ENCODE data around the gene OR4D11. TPM values are rescaled to one million over a fixed set of nuclear protein-coding genes. Genes with fewer than 3 reads are reported as not detected.

The OR4D11 gene
- total RNA-seq, 2 donors from 2014 or later: not detected

DNA sequence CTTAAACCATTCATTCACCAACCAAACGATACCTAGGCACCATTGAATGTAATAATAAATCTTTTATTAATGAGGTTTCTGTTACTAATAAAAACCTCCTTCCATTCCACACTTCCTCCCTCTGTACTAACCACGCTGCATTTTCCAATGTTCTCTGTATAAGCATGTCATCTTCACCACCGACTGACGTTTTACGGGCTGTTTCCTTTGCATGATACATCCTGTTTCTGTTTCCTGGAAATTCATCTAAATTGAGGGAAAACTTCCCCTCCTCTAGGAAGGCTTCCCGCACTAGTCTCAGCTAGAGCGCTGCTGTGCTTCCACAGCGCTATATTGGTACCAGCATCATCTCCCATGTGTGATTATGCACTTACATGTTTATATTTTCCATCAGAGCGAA is 28.2 kb upstream of the OR4D11 start:
- Histone ChIP-seq H3K9me3 (no peaks in the 10 kb centered on the region), H3K27ac (no peak overlapping the region), H3K36me3 (no peaks in the 10 kb centered on the region), H3K27me3 (replicated peaks; ENCODE audit: insufficient read depth) (no peaks in the 10 kb centered on the region), H3K4me1 (ENCODE audit: control insufficient read depth in 1 of 2, low read depth in 2 of 2) (no peaks in the 10 kb centered on the region), H3K4me3 (no peak overlapping the region)
- ATAC-seq (ENCODE audit: insufficient number of reproducible peaks, low FRiP score, low read depth): no peak
- TF ChIP-seq, protein P1, sequence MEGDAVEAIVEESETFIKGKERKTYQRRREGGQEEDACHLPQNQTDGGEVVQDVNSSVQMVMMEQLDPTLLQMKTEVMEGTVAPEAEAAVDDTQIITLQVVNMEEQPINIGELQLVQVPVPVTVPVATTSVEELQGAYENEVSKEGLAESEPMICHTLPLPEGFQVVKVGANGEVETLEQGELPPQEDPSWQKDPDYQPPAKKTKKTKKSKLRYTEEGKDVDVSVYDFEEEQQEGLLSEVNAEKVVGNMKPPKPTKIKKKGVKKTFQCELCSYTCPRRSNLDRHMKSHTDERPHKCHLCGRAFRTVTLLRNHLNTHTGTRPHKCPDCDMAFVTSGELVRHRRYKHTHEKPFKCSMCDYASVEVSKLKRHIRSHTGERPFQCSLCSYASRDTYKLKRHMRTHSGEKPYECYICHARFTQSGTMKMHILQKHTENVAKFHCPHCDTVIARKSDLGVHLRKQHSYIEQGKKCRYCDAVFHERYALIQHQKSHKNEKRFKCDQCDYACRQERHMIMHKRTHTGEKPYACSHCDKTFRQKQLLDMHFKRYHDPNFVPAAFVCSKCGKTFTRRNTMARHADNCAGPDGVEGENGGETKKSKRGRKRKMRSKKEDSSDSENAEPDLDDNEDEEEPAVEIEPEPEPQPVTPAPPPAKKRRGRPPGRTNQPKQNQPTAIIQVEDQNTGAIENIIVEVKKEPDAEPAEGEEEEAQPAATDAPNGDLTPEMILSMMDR (IDR thresholded peaks at IDR 0.05): no peak
- DNase-seq (ENCODE audit: low spot score): no peak

DNA sequence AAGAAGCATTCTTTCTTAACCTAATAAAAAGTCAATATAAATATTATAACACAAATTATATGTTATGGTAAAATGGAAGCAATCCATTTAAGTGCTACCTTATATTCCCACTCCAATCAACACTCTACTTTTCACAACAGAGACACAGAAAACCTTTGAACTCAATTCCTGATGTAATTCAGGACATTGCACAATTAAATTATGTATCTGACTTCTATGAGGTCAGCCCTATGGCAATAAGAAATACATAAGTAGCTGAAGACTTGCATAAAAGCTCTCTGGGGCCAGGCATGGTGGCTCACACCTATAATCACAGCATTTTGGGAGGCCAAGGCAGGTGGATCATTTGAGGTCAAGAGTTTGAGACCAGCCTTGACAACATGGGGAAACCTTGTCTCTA is 23.5 kb upstream of the OR4D11 start:
- Histone ChIP-seq H3K27ac (no peak overlapping the region), H3K27me3 (replicated peaks; ENCODE audit: insufficient read depth) (no peaks in the 10 kb centered on the region), H3K36me3 (no peaks in the 10 kb centered on the region), H3K4me3 (no peak overlapping the region), H3K9me3 (no peaks in the 10 kb centered on the region), H3K4me1 (ENCODE audit: control insufficient read depth in 1 of 2, low read depth in 2 of 2) (no peaks in the 10 kb centered on the region)
- ATAC-seq (ENCODE audit: insufficient number of reproducible peaks, low FRiP score, low read depth) (no peak), DNase-seq (ENCODE audit: low spot score) (no peak)
- TF ChIP-seq, protein P1 (IDR thresholded peaks at IDR 0.05): no peak

DNA sequence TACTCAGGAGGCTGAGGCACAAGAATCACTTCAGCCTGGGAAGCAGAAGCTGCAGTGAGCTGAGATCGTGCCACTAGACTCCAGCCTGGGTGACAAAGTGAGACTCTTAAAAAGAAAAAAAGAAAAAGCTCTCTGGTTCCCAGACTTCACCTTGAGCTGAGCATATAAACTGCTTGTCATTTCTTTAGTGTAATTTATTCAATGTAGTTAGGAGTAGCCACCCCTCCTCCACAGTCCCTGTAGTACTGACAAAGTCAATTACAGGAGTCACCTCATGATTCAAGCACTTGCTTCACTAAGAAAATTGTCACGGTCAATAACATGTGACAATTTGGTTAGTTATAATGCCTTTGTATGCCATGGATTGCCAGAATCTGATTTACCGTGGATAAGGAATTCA is 23.0 kb upstream of the OR4D11 start:
- H3K36me3 ChIP-seq: no peaks in the 10 kb centered on the region
- TF ChIP-seq, protein P1 (IDR thresholded peaks at IDR 0.05): no peak
- DNase-seq (ENCODE audit: low spot score) (no peak), ATAC-seq (ENCODE audit: insufficient number of reproducible peaks, low FRiP score, low read depth) (no peak)
- H3K27ac ChIP-seq: no peak overlapping the region
- H3K4me3 ChIP-seq: no peak overlapping the region
- H3K4me1 ChIP-seq (ENCODE audit: control insufficient read depth in 1 of 2, low read depth in 2 of 2): no peaks in the 10 kb centered on the region
- no peaks in the 10 kb centered on the region for H3K9me3 ChIP-seq
- no peaks in the 10 kb centered on the region for H3K27me3 ChIP-seq (replicated peaks; ENCODE audit: insufficient read depth)

DNA sequence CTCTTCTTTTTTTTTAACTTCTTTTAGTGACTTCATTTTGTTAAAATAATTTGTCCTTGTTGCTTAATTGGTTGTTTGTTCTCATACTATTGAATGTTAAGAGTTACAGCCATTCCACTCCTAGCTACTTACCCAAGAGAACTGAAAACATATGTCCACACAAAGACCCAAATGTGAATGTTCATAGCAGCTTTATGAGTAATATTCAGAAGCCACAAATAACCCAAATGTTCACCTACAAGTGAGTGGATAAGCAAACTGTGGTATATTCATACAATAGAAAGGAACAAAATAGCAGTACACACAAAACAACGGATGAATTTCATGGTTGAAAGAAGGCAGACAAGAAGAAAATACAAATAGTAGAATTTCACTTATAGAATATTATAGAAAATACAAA is 1.4 kb upstream of the OR4D11 start:
- Histone ChIP-seq H3K27ac (no peak overlapping the region), H3K36me3 (no peaks in the 10 kb centered on the region), H3K27me3 (replicated peaks; ENCODE audit: insufficient read depth) (no peaks in the 10 kb centered on the region), H3K4me1 (ENCODE audit: control insufficient read depth in 1 of 2, low read depth in 2 of 2) (no peaks in the 10 kb centered on the region), H3K9me3 (no peaks in the 10 kb centered on the region), H3K4me3 (no peak overlapping the region)
- DNase-seq (ENCODE audit: low spot score) (no peak), ATAC-seq (ENCODE audit: insufficient number of reproducible peaks, low FRiP score, low read depth) (no peak)
- TF ChIP-seq, protein P1 (IDR thresholded peaks at IDR 0.05): no peak

DNA sequence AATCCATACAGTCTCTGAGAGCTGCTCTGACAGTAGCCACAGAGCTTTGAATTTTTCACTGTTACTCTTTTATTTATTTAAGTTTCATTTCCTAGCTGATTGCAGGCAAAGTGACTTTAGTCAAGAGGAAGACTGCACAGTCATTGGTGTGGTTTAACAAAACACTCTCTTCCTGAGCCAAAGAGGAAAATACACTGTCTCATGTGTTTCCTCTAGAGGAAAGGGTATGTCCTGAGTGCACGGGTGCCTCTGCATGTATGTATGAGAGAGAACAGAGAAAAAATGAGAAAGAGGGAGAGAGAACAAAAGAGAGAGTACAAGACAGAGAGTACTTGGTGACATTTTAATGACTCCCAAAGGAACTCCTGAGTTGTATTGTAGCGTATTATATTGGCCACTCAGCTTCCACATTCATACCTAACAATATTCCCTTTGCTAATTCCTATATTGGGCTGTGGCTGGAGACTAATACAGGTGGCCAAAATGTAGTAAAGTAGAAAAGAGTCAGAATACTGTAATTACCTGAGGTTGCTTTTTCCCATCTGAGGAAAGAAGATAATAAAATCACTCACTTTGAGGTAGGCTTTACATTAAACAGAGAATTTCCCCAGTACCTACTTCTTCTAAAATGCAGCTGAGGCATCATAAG is 7.7 kb downstream of the OR4D11 start, which contains the start of gene OR4D9:
Gene OR4D9, plus strand, starts transcription at position 599 of the 649 bp plus-strand sequence. CDS start 3,374 bp downstream, outside the sequence.
- no peaks in the 10 kb centered on the region for H3K9me3 ChIP-seq
- no peak within 1 kb of the TSS for H3K4me3 ChIP-seq
- ATAC-seq (ENCODE audit: insufficient number of reproducible peaks, low FRiP score, low read depth) (no peak), DNase-seq (ENCODE audit: low spot score) (no peak)
- H3K4me1 ChIP-seq (ENCODE audit: control insufficient read depth in 1 of 2, low read depth in 2 of 2): no peaks in the 10 kb centered on the region
- no peak within 1 kb of the TSS for H3K27ac ChIP-seq
- no peaks in the 10 kb centered on the region for H3K36me3 ChIP-seq
- TF ChIP-seq, protein P1 (IDR thresholded peaks at IDR 0.05): no peak
- H3K27me3 ChIP-seq (replicated peaks; ENCODE audit: insufficient read depth): no peaks in the 10 kb centered on the region

Measured in thoracic aorta (tissue), 2 donors.